IPS-18a (cell line): ENCODE measurements around the gene PCP4L1.
"Not testable (repeated sequence)": the region's sequence is repeated elsewhere in the genome, so short reads cannot be mapped to it uniquely, and the experiment has no call there.

ENCODE experiments used
- H3K27ac ChIP-seq: one replicate; pipeline ENCODE4 v1.5.1; 2013; ENCODE audit warnings: low read length
- H3K27me3 ChIP-seq: one replicate; pipeline ENCODE4 v1.6.1; 2013; ENCODE audit warnings: mild to moderate bottlenecking, low read length; ENCODE audit not compliant: control insufficient read depth, insufficient read depth
- H3K36me3 ChIP-seq: one replicate; pipeline ENCODE4 v1.6.1; 2013; ENCODE audit warnings: low read depth, low read length; ENCODE audit not compliant: control insufficient read depth
- H3K4me1 ChIP-seq: one replicate; pipeline ENCODE4 v1.6.1; 2013; ENCODE audit warnings: low read depth, low read length; ENCODE audit not compliant: control insufficient read depth
- H3K4me3 ChIP-seq: one replicate; pipeline ENCODE4 v1.5.1; 2013; ENCODE audit warnings: low read length
- H3K9ac ChIP-seq: one replicate; pipeline ENCODE4 v1.6.1; 2013; ENCODE audit warnings: mild to moderate bottlenecking, low read length, moderate library complexity
- H3K9me3 ChIP-seq: one replicate; pipeline ENCODE4 v1.6.1; 2013; ENCODE audit warnings: low read depth, low read length; ENCODE audit not compliant: control insufficient read depth

PCP4L1 gene

GRCh38 chr1:161235957-161236775, 22.4 kb upstream of the PCP4L1 start:
- Histone ChIP-seq H3K27ac (no peak overlapping the region), H3K36me3 (no peaks in the 10 kb centered on the region), H3K27me3 (no peaks in the 10 kb centered on the region), H3K9me3 (no peaks in the 10 kb centered on the region), H3K9ac (no peak overlapping the region), H3K4me3 (no peak overlapping the region), H3K4me1 (no peaks in the 10 kb centered on the region)

DNA sequence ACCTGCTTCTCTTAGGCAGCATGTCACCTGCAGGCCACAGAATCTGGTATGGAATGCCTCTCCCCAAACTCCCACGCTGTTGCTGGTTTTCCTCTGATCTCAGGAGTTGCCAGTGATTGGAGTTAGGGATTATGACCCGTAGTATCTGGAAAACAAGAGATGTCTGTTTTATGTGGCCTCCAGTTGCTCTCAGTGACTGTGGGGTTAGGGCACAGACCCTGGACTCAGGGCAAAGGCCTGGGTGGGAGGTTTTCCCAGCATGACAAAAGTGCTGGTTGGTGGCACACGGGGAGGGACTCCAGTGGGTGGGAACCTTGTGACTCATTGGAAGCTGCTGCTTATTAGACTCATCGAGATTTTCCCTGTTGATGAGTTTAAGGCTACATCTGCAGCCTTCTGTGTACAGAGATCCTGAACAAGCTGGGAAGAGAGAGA, 20.5 kb upstream of the PCP4L1 start, which contains the start of gene NR1I3:
Gene NR1I3, minus strand, starts transcription at position 165 of the 435 bp plus-strand sequence. CDS start 1,638 bp downstream, outside the sequence.
- no peaks in the 10 kb centered on the region for H3K9me3 ChIP-seq
- H3K4me1 ChIP-seq, result no peaks in the 10 kb centered on the region
- no peak within 1 kb of the TSS for H3K9ac ChIP-seq
- H3K4me3 ChIP-seq, result no peak within 1 kb of the TSS
- no peaks in the 10 kb centered on the region for H3K36me3 ChIP-seq
- H3K27ac ChIP-seq, result no peak within 1 kb of the TSS
- H3K27me3 ChIP-seq, result no peaks in the 10 kb centered on the region

- Histone ChIP-seq H3K36me3 (no peaks in the 10 kb centered on the region), H3K27me3 (no peaks in the 10 kb centered on the region), H3K9ac (no peak overlapping the region), H3K27ac (no peak overlapping the region), H3K4me3 (no peak overlapping the region), H3K4me1 (no peaks in the 10 kb centered on the region), H3K9me3 (no peaks in the 10 kb centered on the region)
These were observed 16.9 kb upstream of the PCP4L1 start for GRCh38 chr1:161241682-161242081.

- Histone ChIP-seq H3K27ac (no peak overlapping the region), H3K9ac (no peak overlapping the region), H3K4me3 (no peak overlapping the region), H3K27me3 (no peaks in the 10 kb centered on the region), H3K4me1 (no peaks in the 10 kb centered on the region), H3K9me3 (no peaks in the 10 kb centered on the region), H3K36me3 (no peaks in the 10 kb centered on the region)
These were observed 16.2 kb upstream of the PCP4L1 start for GRCh38 chr1:161242313-161242712.

GRCh38 chr1:161244888-161245287, 13.7 kb upstream of the PCP4L1 start:
- no peaks in the 10 kb centered on the region for H3K27me3 ChIP-seq
- no peak overlapping the region for H3K4me3 ChIP-seq
- no peaks in the 10 kb centered on the region for H3K4me1 ChIP-seq
- H3K27ac ChIP-seq, result no peak overlapping the region
- no peaks in the 10 kb centered on the region for H3K36me3 ChIP-seq
- no peak overlapping the region for H3K9ac ChIP-seq
- H3K9me3 ChIP-seq, result no peaks in the 10 kb centered on the region

DNA sequence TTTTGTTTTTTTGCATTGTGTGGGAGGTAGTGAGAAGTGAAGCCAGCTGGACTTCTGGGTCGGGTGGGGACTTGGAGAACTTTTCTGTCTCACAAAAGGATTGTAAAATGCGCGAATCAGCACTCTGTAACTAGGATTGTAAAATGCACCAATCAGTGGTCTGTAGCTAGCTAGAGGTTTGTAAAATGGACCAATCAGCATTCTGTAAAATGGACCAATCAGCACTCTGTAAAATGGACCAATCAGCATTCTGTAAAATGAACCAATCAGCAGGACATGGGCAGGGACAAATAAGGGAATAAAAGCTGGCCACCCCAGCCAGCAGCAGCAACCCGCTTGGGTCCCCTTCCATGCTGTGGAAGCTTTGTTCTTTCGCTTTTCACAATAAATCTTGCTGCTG, 8.4 kb upstream of the PCP4L1 start:
- H3K27me3 ChIP-seq, H3K4me3 ChIP-seq, H3K4me1 ChIP-seq, H3K9me3 ChIP-seq, H3K27ac ChIP-seq, H3K9ac ChIP-seq, H3K36me3 ChIP-seq: not testable (repeated sequence)

- Histone ChIP-seq H3K36me3 (no peaks in the 10 kb centered on the region), H3K4me1 (no peaks in the 10 kb centered on the region), H3K4me3 (no peak overlapping the region), H3K9me3 (no peaks in the 10 kb centered on the region), H3K9ac (no peak overlapping the region), H3K27me3 (no peaks in the 10 kb centered on the region), H3K27ac (no peak overlapping the region)
These were observed 7.7 kb upstream of the PCP4L1 start for GRCh38 chr1:161250829-161251228.

DNA sequence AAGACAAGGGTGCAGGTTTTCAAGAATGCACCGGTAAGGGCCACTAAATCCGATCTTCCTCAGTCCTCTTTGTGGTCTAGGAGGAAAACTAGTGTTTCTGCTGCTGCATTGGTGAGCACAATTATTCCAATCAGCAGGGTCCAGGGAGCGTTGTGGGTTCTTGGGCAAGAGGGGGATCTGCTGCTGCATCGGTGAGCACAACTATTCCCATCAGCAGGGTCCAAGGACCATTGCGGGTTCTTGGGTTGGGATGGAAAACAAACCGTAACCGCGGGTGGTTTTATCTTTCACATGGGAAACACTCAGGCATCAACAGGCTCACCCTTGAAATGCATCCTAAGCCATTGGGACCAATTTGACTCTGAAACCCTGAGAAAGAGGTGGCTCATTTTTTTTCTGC, 7.0 kb upstream of the PCP4L1 start:
- H3K4me1 ChIP-seq, result no peaks in the 10 kb centered on the region
- H3K27me3 ChIP-seq, result no peaks in the 10 kb centered on the region
- no peak overlapping the region for H3K27ac ChIP-seq
- no peaks in the 10 kb centered on the region for H3K9me3 ChIP-seq
- H3K36me3 ChIP-seq, result no peaks in the 10 kb centered on the region
- no peak overlapping the region for H3K9ac ChIP-seq
- H3K4me3 ChIP-seq, result no peak overlapping the region

- H3K27ac ChIP-seq, H3K36me3 ChIP-seq: not testable (repeated sequence)
These were observed 3.2 kb upstream of the PCP4L1 start for GRCh38 chr1:161255302-161255701.

DNA sequence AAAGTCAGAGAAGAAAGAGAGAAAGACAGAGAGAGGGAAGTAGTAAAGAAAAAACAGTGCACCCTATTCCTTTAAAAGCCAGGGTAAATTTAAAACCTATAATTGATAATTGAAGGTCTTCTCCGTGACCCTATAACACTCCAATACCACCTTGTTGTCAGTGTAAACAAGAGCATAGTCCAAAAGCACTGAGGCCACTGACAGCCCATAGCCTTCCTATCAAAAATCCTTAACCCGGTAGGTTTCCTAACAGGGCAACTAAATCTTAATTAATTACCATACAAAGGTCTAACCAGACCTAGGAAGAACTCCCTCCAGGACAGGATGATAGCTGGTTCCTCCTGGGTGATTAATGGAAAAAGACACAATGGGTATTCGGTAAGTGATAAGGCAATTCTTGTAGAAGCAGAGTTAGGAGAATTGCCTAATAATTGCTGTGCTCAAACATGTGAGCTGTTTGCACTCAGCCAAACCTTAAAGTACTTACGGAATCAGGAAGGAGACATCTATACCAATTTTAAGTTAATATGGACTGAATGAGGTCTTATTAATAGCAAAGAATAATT, 2.5 kb upstream of the PCP4L1 start:
- not testable (repeated sequence) for H3K27ac ChIP-seq, H3K4me3 ChIP-seq, H3K4me1 ChIP-seq, H3K9me3 ChIP-seq, H3K9ac ChIP-seq, H3K36me3 ChIP-seq
- peaks cover 35% of the 10 kb centered on the region for H3K27me3 ChIP-seq

More at GRCh38 chr1:161255302-161255701, 3.2 kb upstream of the PCP4L1 start:
- H3K4me1 ChIP-seq, H3K9me3 ChIP-seq, H3K4me3 ChIP-seq, H3K9ac ChIP-seq: not testable (repeated sequence)
- peaks cover 28% of the 10 kb centered on the region for H3K27me3 ChIP-seq

- not testable (repeated sequence) for H3K9me3 ChIP-seq, H3K36me3 ChIP-seq, H3K4me1 ChIP-seq, H3K9ac ChIP-seq, H3K4me3 ChIP-seq, H3K27ac ChIP-seq
- H3K27me3 ChIP-seq, result peaks cover 45% of the 10 kb centered on the region
These were observed 1.4 kb upstream of the PCP4L1 start for GRCh38 chr1:161257109-161257508.

DNA sequence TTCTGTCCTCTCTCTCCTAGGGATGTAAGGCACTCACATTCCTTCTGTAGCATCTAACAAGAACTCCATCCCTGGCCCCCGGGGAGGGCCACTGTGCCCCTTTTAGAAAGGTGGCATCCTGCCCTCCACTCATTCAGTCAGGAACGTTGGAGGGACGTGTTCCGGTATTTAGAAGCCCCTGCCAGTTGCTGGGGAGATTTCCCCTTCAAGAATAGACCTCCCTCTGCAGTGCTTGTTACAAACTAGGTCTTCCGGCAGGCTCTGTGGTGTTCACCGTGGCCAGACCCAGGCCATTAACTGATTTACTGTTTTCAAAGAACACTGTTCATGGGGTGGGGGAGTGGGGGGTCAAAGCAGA, 779 bp downstream of the PCP4L1 start:
- Histone ChIP-seq H3K27me3 (peaks cover 50% of the 10 kb centered on the region), H3K4me1 (peaks cover 4% of the 10 kb centered on the region), H3K36me3 (no peaks in the 10 kb centered on the region), H3K4me3 (peak overlapping the region; percentile 65), H3K27ac (no peak overlapping the region), H3K9me3 (peaks cover 3% of the 10 kb centered on the region), H3K9ac (no peak overlapping the region)
